Breast epithelium (tissue), 4 donors: ENCODE measurements around the gene FSIP1. TPM values are rescaled to one million over a fixed set of nuclear protein-coding genes. Genes with fewer than 3 reads are reported as not detected.

Experiments used
- DNase-seq, 2 donors: peaks; one replicate each; pipeline ENCODE4 v3.0.0-alpha.2; 2019; ENCODE audit warnings: low spot score in 2 of 2
- H3K27ac ChIP-seq, 2 donors: fragments of 200-600 bp; sonication (generic) in 1 of 2; one replicate each; pipeline ENCODE4 v1.5.1; 2016 to 2019; ENCODE audit warnings: mild to moderate bottlenecking in 1 of 2
- H3K27me3 ChIP-seq, 2 donors: fragments of 200-600 bp; sonication (generic) in 1 of 2; one replicate each; pipeline versions ENCODE4 v1.5.1 to v1.6.0; 2017 to 2019; ENCODE audit warnings: control low read depth in 1 of 2, mild to moderate bottlenecking in 1 of 2
- H3K36me3 ChIP-seq: fragments of 200-600 bp; one replicate; pipeline ENCODE4 v1.5.1; 2019
- H3K4me1 ChIP-seq, 2 donors: fragments of 200-600 bp; sonication (generic); one replicate each; pipeline ENCODE4 v1.5.1; 2016 to 2019; ENCODE audit warnings: control low read depth in 1 of 2
- H3K4me3 ChIP-seq, 3 donors: fragments of 200-600 bp; sonication (generic); 1 replicate in 2 of 3; 2 replicates in 1 of 3; pipeline ENCODE4 v1.5.1; 2016 to 2019; ENCODE audit warnings: mild to moderate bottlenecking in 3 of 3, moderate library complexity in 2 of 3
- H3K9me3 ChIP-seq, 2 donors: fragments of 200-600 bp; sonication (generic) in 1 of 2; one replicate each; pipeline ENCODE4 v1.5.1; 2016 to 2019; ENCODE audit warnings: control low read depth in 1 of 2
- POLR2A ChIP-seq: fragments of 450-650 bp; IDR thresholded peaks from one replicate; pipeline ENCODE4 v1.6.1; 2016; ENCODE audit warnings: antibody characterized with exemption, mild to moderate bottlenecking, moderate library complexity
- POLR2AphosphoS5 ChIP-seq, 3 donors: sonication (generic); formaldehyde crosslinking; IDR thresholded peaks; one replicate each; pipeline ENCODE4 v1.6.1; 2017; ENCODE audit warnings: antibody characterized with exemption in 3 of 3
- intact Hi-C: fragments of 100-400 bp; cut with DNase I; formaldehyde crosslinking; loops from one replicate; pipeline ENCODE4 v1.15.1; 2023; ENCODE audit warnings: low total_unique reads
- total RNA-seq, 3 donors: library from RNA; depleted of rRNA; stranded (reverse); fragments of >200 nt; gene quantifications; one replicate each; pipeline ENCODE4 v1.1.0, GENCODE V29; 2016
- TF ChIP-seq, protein P1 (sequence below), 3 donors: fragments of 450-650 bp; IDR thresholded peaks; one replicate each; pipeline ENCODE4 v1.5.1; 2016 to 2017; ENCODE audit warnings: antibody characterized with exemption in 3 of 3, mild to moderate bottlenecking in 3 of 3, moderate library complexity in 3 of 3

Gene FSIP1
- total RNA-seq, 3 donors from 2014 or later: 0.32 to 23.3 (median 16.2) TPM

DNA sequence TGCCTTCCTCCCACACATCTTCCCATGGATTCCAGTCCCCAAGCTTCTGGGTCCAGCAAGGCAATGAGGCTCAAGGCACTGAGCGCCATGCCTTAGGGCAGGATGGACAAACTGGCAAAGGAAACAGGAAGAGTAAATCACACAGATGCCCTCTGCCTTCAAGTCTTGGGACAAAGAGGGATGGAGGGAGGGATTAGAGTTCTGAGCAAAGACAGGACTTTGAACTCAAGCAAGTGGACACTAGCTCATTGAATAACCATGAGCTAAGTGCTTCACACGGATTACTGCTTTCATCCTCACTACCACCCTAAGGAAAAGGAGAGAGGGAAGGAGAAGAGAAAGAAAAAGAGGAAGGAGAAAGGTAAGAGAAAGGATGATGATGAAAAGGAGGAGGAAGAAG is 209.4 kb downstream of the FSIP1 start:
- Histone ChIP-seq H3K4me1 (no peaks in the 10 kb centered on the region), H3K27me3 (no peaks in the 10 kb centered on the region), H3K4me3 (no peak overlapping the region), H3K36me3 (no peaks in the 10 kb centered on the region), H3K27ac (no peak overlapping the region), H3K9me3 (no peaks in the 10 kb centered on the region)
- no peak for DNase-seq
- TF ChIP-seq, protein P1, sequence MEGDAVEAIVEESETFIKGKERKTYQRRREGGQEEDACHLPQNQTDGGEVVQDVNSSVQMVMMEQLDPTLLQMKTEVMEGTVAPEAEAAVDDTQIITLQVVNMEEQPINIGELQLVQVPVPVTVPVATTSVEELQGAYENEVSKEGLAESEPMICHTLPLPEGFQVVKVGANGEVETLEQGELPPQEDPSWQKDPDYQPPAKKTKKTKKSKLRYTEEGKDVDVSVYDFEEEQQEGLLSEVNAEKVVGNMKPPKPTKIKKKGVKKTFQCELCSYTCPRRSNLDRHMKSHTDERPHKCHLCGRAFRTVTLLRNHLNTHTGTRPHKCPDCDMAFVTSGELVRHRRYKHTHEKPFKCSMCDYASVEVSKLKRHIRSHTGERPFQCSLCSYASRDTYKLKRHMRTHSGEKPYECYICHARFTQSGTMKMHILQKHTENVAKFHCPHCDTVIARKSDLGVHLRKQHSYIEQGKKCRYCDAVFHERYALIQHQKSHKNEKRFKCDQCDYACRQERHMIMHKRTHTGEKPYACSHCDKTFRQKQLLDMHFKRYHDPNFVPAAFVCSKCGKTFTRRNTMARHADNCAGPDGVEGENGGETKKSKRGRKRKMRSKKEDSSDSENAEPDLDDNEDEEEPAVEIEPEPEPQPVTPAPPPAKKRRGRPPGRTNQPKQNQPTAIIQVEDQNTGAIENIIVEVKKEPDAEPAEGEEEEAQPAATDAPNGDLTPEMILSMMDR (IDR thresholded peaks at IDR 0.05): no peak
- TF ChIP-seq POLR2AphosphoS5 (IDR thresholded peaks at IDR 0.05): no peak
- no peak for TF ChIP-seq POLR2A
- intact Hi-C loops: no loop called here

- intact Hi-C loops: no loop called here
- no peaks in the 10 kb centered on the region for H3K27me3 ChIP-seq
- no peaks in the 10 kb centered on the region for H3K9me3 ChIP-seq
- no peaks in the 10 kb centered on the region for H3K36me3 ChIP-seq
- no peak overlapping the region for H3K27ac ChIP-seq
- H3K4me1 ChIP-seq: no peaks in the 10 kb centered on the region
- TF ChIP-seq POLR2AphosphoS5 (IDR thresholded peaks at IDR 0.05): no peak
- TF ChIP-seq, protein P1 (IDR thresholded peaks at IDR 0.05): no peak
- TF ChIP-seq POLR2A: no peak
- no peak overlapping the region for H3K4me3 ChIP-seq
- DNase-seq: no peak
Observed at GRCh38 chr15:39565851-39566250, 216.8 kb downstream of the FSIP1 start.

GRCh38 chr15:39564972-39565665 is 217.5 kb downstream of the FSIP1 start:
- Histone ChIP-seq H3K27ac (no peak overlapping the region), H3K36me3 (no peaks in the 10 kb centered on the region), H3K4me1 (no peaks in the 10 kb centered on the region), H3K27me3 (no peaks in the 10 kb centered on the region), H3K4me3 (no peak overlapping the region), H3K9me3 (no peaks in the 10 kb centered on the region)
- intact Hi-C loops: no loop called here
- no peak for TF ChIP-seq POLR2AphosphoS5 (IDR thresholded peaks at IDR 0.05)
- TF ChIP-seq, protein P1 (IDR thresholded peaks at IDR 0.05): no peak
- no peak for TF ChIP-seq POLR2A
- DNase-seq: no peak

- H3K4me1 ChIP-seq: no peaks in the 10 kb centered on the region
- no peaks in the 10 kb centered on the region for H3K9me3 ChIP-seq
- no peak overlapping the region for H3K27ac ChIP-seq
Observed at GRCh38 chr15:39558421-39558820, 224.2 kb downstream of the FSIP1 start.

GRCh38 chr15:39556461-39556860 is 226.2 kb downstream of the FSIP1 start:
- no peaks in the 10 kb centered on the region for H3K9me3 ChIP-seq
- no peaks in the 10 kb centered on the region for H3K36me3 ChIP-seq
- H3K4me3 ChIP-seq: no peak overlapping the region
- DNase-seq: no peak
- TF ChIP-seq POLR2A (no peak), POLR2AphosphoS5 (IDR thresholded peaks at IDR 0.05) (no peak)
- TF ChIP-seq, protein P1 (IDR thresholded peaks at IDR 0.05): no peak
- no peaks in the 10 kb centered on the region for H3K27me3 ChIP-seq
- no peak overlapping the region for H3K27ac ChIP-seq
- H3K4me1 ChIP-seq: no peaks in the 10 kb centered on the region
- intact Hi-C loops: no loop called here

More at GRCh38 chr15:39558421-39558820, 224.2 kb downstream of the FSIP1 start:
- Histone ChIP-seq H3K4me3 (no peak overlapping the region), H3K36me3 (no peaks in the 10 kb centered on the region), H3K27me3 (no peaks in the 10 kb centered on the region)
- TF ChIP-seq POLR2A: no peak
- no peak for DNase-seq
- intact Hi-C loops: no loop called here
